Activated naive CD4-positive, alpha-beta T cell treated with anti-CD3 and anti-CD28 coated beads, Interleukin-2, amount 50 U/mL, for 72 hours (primary cell): ENCODE measurements around the gene TSPEAR. TPM values are rescaled to one million over a fixed set of nuclear protein-coding genes. Genes with fewer than 3 reads are reported as not detected.
"Not testable (repeated sequence)": the region's sequence is repeated elsewhere in the genome, so short reads cannot be mapped to it uniquely, and the experiment has no call there.

ENCODE experiments used
- ATAC-seq, 2 donors: fragments of 150-1000 bp; cut with Tn5 transposase; 2 replicates each; pipeline ENCODE4 v1.10.0; 2021; ENCODE audit warnings: mild to moderate bottlenecking in 2 of 2, moderate library complexity in 2 of 2
- DNase-seq, 2 donors: peaks; one replicate each; pipeline ENCODE4 v3.0.0; 2021 to 2022; ENCODE audit warnings: low spot score in 2 of 2
- H3K27ac Mint-ChIP-seq, 2 donors: one replicate each; pipeline ENCODE4 v1.8.0; 2022; ENCODE audit warnings: mild to moderate bottlenecking in 2 of 2, mixed read lengths in 2 of 2
- H3K36me3 Mint-ChIP-seq, 2 donors: one replicate each; pipeline ENCODE4 v1.8.0; 2022; ENCODE audit warnings: mixed read lengths in 2 of 2
- H3K9me3 Mint-ChIP-seq, 2 donors: one replicate each; pipeline ENCODE4 v1.8.0; 2022; ENCODE audit warnings: mixed read lengths in 2 of 2
- total RNA-seq, 2 donors: library from RNA; stranded (reverse); gene quantifications; one replicate each; pipeline ENCODE4 v1.2.3, GENCODE V29; 2022

TSPEAR gene
- total RNA-seq, 2 donors from 2014 or later: not detected

DNA sequence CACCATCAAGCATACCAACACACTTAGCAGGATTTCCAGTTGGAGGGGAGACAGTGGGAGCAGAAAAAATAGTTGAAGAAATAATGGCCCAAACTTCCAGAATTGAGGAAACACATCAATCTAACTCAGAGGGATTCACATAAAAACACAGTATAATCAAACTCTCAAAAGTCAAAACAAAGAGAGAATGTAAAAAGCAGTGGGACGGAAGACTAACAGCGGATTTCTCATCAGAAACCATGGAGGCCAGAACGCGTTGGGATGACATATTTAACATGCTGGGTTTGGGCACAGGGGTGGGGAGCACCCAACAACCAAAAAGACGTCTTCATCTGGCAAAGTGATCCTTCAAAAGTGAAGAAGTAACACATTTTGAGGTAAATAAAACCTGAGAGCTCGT, 91.5 kb downstream of the TSPEAR start:
- Mint-ChIP-seq H3K36me3 (peaks cover 53 to 57% of the 10 kb centered on the region in 2 donors), H3K9me3 (peaks cover 50 to 51% of the 10 kb centered on the region in 2 donors), H3K27ac (no peak overlapping the region)
- no peak for DNase-seq
- ATAC-seq: no peak

DNA sequence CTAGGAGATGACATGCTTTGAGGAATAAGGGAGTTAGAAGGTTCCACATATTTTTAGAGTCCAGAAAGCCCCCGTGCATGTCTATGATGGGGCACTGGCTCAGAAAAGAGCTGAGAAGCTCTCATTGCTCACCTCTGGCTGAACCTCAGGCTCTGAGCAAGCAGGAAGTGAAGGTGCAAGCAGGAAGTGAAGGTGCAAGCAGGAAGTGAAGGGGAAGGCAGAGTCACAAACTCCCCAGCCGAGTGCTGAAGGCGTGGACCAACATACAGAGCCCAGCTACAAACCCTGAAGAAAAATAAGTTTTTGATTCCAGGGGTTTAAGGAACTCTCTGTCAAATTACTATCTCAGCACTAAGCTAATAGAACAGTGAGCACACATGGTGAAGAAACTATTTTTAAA, 92.5 kb downstream of the TSPEAR start:
- peak in 1 of 2 donors; percentile 17 for DNase-seq
- H3K9me3 Mint-ChIP-seq: peaks cover 40 to 43% of the 10 kb centered on the region in 2 donors
- H3K27ac Mint-ChIP-seq: peak overlapping the region; percentile 6 to 84
- peak; percentile 71 to 98 for ATAC-seq
- peaks cover 45 to 48% of the 10 kb centered on the region in 2 donors for H3K36me3 Mint-ChIP-seq

DNA sequence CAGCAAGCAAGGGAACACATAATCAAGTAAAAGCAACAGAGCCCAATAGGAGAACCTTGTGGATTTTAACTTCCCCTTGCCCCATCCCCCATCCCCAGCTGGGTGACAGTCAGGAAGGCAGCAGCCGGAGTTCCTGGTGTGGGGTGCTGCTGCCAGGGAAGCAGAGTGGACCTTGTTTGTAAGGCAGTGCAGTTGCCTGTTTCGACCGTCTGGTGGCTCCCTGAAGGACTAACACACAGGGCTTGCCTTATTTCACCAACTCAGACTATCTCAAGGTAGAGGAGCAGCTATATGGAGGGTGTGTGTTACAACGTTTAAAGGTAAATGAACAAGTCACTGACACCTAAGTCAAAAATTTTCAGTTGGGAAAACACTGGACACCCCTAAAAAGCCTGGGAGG, 92.9 kb downstream of the TSPEAR start:
- ATAC-seq (peak; percentile 44 to 60), DNase-seq (no peak)
- Mint-ChIP-seq H3K9me3 (peaks cover 36 to 39% of the 10 kb centered on the region in 2 donors), H3K27ac (peak overlapping the region in 1 of 2 donors; percentile 84), H3K36me3 (peaks cover 41 to 44% of the 10 kb centered on the region in 2 donors)

GRCh38 chr21:44617071-44617501, 94.3 kb downstream of the TSPEAR start:
- peaks cover 28 to 31% of the 10 kb centered on the region in 2 donors for H3K36me3 Mint-ChIP-seq

GRCh38 chr21:44616591-44616926, 94.8 kb downstream of the TSPEAR start:
- H3K27ac Mint-ChIP-seq: peak overlapping the region in 1 of 2 donors; percentile 84
- DNase-seq (no peak), ATAC-seq (no peak)
- peaks cover 28 to 31% of the 10 kb centered on the region in 2 donors for H3K36me3 Mint-ChIP-seq
- peaks cover 24 to 29% of the 10 kb centered on the region in 2 donors for H3K9me3 Mint-ChIP-seq

More at GRCh38 chr21:44617071-44617501, 94.3 kb downstream of the TSPEAR start:
- no peak for ATAC-seq
- Mint-ChIP-seq H3K9me3 (peaks cover 24 to 27% of the 10 kb centered on the region in 2 donors), H3K27ac (peak overlapping the region in 1 of 2 donors; percentile 84)
- no peak for DNase-seq

GRCh38 chr21:44615911-44616590, 95.3 kb downstream of the TSPEAR start:
- Mint-ChIP-seq H3K27ac (peak overlapping the region in 1 of 2 donors; percentile 84), H3K36me3 (peaks cover 31 to 36% of the 10 kb centered on the region in 2 donors), H3K9me3 (peaks cover 29 to 32% of the 10 kb centered on the region in 2 donors)
- ATAC-seq: no peak
- no peak for DNase-seq

DNA sequence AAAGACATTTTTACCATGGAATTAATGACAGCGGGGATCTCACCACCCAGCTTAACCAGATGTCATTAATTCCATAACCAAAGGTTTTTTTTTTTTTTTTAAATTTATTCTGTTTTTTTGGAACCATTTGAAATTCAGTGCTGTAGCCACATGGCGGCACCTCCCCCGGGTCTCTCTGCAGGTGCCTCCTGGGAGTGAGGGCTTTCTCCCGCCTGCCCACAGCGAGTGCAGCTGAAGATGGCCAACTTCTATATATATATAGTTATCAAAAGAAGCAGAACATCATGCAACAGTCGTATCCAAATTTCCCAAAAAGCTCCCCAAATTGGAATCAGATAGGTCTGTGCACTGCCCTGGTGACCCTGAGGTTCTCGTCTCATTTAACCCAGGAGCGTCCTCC, 95.9 kb downstream of the TSPEAR start:
- peaks cover 32 to 37% of the 10 kb centered on the region in 2 donors for H3K36me3 Mint-ChIP-seq

DNA sequence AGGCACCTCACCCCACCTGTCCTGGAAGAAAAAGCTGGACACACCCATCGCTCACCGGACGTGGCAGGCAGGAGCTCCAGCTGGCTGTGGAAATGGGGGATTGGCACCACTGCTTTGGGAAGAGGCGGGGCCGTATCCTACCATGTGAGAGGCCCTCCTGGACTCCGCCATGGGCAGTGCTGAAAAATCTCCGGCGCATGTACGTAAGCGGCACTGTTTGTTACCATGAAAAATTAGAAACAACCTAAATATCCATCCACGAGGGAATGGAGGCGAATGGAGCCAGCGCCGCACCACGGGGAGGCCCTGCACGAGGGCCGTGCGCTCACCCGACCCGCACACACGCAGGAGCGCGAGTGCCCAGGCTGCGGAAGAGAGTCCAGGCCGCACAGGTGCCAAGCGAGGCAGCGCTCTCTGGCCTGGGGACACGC, 96.4 kb downstream of the TSPEAR start:
- no peak for ATAC-seq
- peaks cover 24 to 28% of the 10 kb centered on the region in 2 donors for H3K9me3 Mint-ChIP-seq
- H3K36me3 Mint-ChIP-seq: peaks cover 31 to 37% of the 10 kb centered on the region in 2 donors
- DNase-seq: no peak
- H3K27ac Mint-ChIP-seq: no peak overlapping the region

More for the DNA sequence above, 95.9 kb downstream of the TSPEAR start:
- no peak for ATAC-seq
- no peak for DNase-seq
- H3K27ac Mint-ChIP-seq: no peak overlapping the region
- peaks cover 27 to 31% of the 10 kb centered on the region in 2 donors for H3K9me3 Mint-ChIP-seq

GRCh38 chr21:44614161-44614631, 97.2 kb downstream of the TSPEAR start:
- DNase-seq: no peak
- Mint-ChIP-seq H3K36me3 (peaks cover 30 to 37% of the 10 kb centered on the region in 2 donors), H3K27ac (no peak overlapping the region), H3K9me3 (peaks cover 24 to 27% of the 10 kb centered on the region in 2 donors)
- ATAC-seq: no peak

- DNase-seq: no peak
- Mint-ChIP-seq H3K27ac (no peak overlapping the region), H3K36me3 (peaks cover 29 to 36% of the 10 kb centered on the region in 2 donors), H3K9me3 (peaks cover 23 to 26% of the 10 kb centered on the region in 2 donors)
- no peak for ATAC-seq
Measured at GRCh38 chr21:44613386-44614155, 97.8 kb downstream of the TSPEAR start.

- Mint-ChIP-seq H3K36me3 (peaks cover 24 to 29% of the 10 kb centered on the region in 2 donors), H3K9me3 (peaks cover 21 to 23% of the 10 kb centered on the region in 2 donors), H3K27ac (no peak overlapping the region)
- ATAC-seq: no peak
- DNase-seq: no peak
Measured at GRCh38 chr21:44612669-44613229, 98.6 kb downstream of the TSPEAR start.

- H3K27ac Mint-ChIP-seq: no peak within 1 kb of the TSS
- H3K9me3 Mint-ChIP-seq: peaks cover 21 to 23% of the 10 kb centered on the region in 2 donors
- peaks cover 24 to 29% of the 10 kb centered on the region in 2 donors for H3K36me3 Mint-ChIP-seq
- no peak for DNase-seq
- no peak for ATAC-seq
Measured at GRCh38 chr21:44612029-44612486, 99.3 kb downstream of the TSPEAR start, which contains the start of gene KRTAP10-8. Gene KRTAP10-8, plus strand, starts transcription at chr21:44612079. Its CDS starts 22 bp downstream, at chr21:44612101.

DNA sequence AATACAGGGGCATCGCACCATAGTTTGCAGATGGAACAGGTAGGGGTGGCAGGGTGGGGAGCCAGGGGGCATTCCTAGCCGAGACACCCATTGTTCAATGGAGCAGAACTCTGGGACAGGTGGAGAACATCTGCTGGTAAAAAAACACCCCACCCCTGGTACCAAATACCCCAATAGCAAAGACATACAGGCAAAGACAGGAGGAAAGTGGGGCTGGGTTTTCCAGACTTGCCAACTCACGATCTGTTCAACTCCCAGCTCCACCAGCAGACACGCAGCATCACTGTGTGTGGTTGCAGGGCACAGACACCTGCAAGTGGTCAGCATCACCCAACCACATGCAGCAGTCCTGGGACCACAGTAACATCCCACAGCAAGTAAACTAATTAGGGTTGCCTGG, 99.8 kb downstream of the TSPEAR start:
- H3K27ac Mint-ChIP-seq: no peak overlapping the region
- DNase-seq: no peak
- peaks cover 24 to 29% of the 10 kb centered on the region in 2 donors for H3K36me3 Mint-ChIP-seq
- ATAC-seq: no peak
- H3K9me3 Mint-ChIP-seq: peaks cover 21 to 23% of the 10 kb centered on the region in 2 donors

- not testable (repeated sequence) for H3K27ac Mint-ChIP-seq, DNase-seq, ATAC-seq
- H3K9me3 Mint-ChIP-seq: peaks cover 21 to 27% of the 10 kb centered on the region in 2 donors
- H3K36me3 Mint-ChIP-seq: peaks cover 24 to 29% of the 10 kb centered on the region in 2 donors
Measured at GRCh38 chr21:44610157-44610843, 101.1 kb downstream of the TSPEAR start.

GRCh38 chr21:44609193-44609592, 102.2 kb downstream of the TSPEAR start:
- H3K9me3 Mint-ChIP-seq: peaks cover 21 to 27% of the 10 kb centered on the region in 2 donors
- DNase-seq: no peak
- H3K36me3 Mint-ChIP-seq: peaks cover 24 to 29% of the 10 kb centered on the region in 2 donors
- no peak overlapping the region for H3K27ac Mint-ChIP-seq
- no peak for ATAC-seq

DNA sequence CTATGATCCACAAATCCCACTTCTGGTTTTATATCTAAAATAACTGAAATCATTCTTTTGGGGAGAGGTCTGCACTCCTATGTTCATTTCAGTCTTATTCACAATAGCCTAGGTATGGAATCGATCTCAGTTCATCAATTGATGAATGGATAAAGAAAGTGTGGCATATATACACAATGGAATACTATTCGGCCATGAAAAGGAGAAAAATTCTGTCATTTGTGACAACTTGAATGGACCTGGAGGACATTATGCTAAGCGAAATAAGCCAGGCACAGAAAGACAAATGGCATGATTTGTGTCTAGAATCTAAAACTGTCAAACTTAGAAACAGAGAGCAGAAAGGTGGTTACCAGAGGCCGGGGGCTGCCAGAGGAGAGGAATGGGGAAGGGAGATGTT, 104.9 kb downstream of the TSPEAR start:
- DNase-seq: no peak
- Mint-ChIP-seq H3K36me3 (peaks cover 24 to 29% of the 10 kb centered on the region in 2 donors), H3K27ac (no peak overlapping the region), H3K9me3 (peaks cover 18 to 26% of the 10 kb centered on the region in 2 donors)
- no peak for ATAC-seq
